Keratinocyte (primary cell): Measurements from ENCODE around the gene CACHD1. TPM values are rescaled to one million over a fixed set of nuclear protein-coding genes. Genes with fewer than 3 reads are reported as not detected.

Experiments used
- DNase-seq: peaks from one replicate; pipeline ENCODE4 v3.0.0-alpha.2; 2011; ENCODE audit warnings: low read depth, missing footprints, low spot score
- FAIRE-seq: peaks from 2 replicates; lab custom pipeline; 2011; peaks lifted over from hg19 to GRCh38; lab: Jason Lieb, UNC
- H2AFZ ChIP-seq: 2 replicates; pipeline ENCODE4 v1.6.0; 2012; ENCODE audit warnings: low read length, control low read depth, inconsistent platforms; ENCODE audit not compliant: control insufficient read depth
- H3K27ac ChIP-seq: 2 replicates; pipeline ENCODE4 v1.5.1; 2011; ENCODE audit warnings: low read length; ENCODE audit not compliant: control insufficient read depth, insufficient read depth
- H3K27me3 ChIP-seq: 3 replicates; pipeline ENCODE4 v1.6.0; 2011; ENCODE audit warnings: low read length; ENCODE audit not compliant: control insufficient read depth, insufficient read depth; ENCODE audit errors: extremely low read depth
- H3K36me3 ChIP-seq, 2 experiments: 2 replicates in 1 of 2; 3 replicates in 1 of 2; pipeline ENCODE4 v1.5.1; 2011; ENCODE audit warnings: low read length in 2 of 2, mild to moderate bottlenecking in 1 of 2; ENCODE audit not compliant: control insufficient read depth in 2 of 2, insufficient read depth in 2 of 2; ENCODE audit errors: extremely low read depth in 1 of 2
- H3K4me1 ChIP-seq: 3 replicates; pipeline ENCODE4 v1.5.1; 2011; ENCODE audit warnings: low read length; ENCODE audit not compliant: control insufficient read depth, insufficient read depth; ENCODE audit errors: extremely low read depth
- H3K4me2 ChIP-seq: 3 replicates; pipeline ENCODE4 v1.6.0; 2011; ENCODE audit warnings: low read depth, low read length; ENCODE audit not compliant: control insufficient read depth, insufficient read depth; ENCODE audit errors: extremely low read depth
- H3K4me3 ChIP-seq, 3 experiments: fragments of 200-600 bp in 1 of 3; sonication (generic) in 1 of 3; 2 replicates in 2 of 3; 3 replicates in 1 of 3; pipeline ENCODE4 v1.5.1; 2011 to 2016; ENCODE audit warnings: low read length in 3 of 3, mild to moderate bottlenecking in 3 of 3, control low read depth in 2 of 3, inconsistent platforms in 1 of 3, low read depth in 1 of 3, mixed read lengths in 1 of 3, mixed run types in 1 of 3, moderate library complexity in 1 of 3; ENCODE audit not compliant: control insufficient read depth in 2 of 3, insufficient read depth in 2 of 3; ENCODE audit errors: extremely low read depth in 1 of 3
- H3K79me2 ChIP-seq: 2 replicates; pipeline ENCODE4 v1.6.0; 2012; ENCODE audit warnings: low read length; ENCODE audit not compliant: control insufficient read depth, insufficient read depth
- H3K9ac ChIP-seq: 3 replicates; pipeline ENCODE4 v1.6.0; 2011; ENCODE audit warnings: low read length; ENCODE audit not compliant: control insufficient read depth, insufficient read depth; ENCODE audit errors: extremely low read depth
- H3K9me1 ChIP-seq: 3 replicates; pipeline ENCODE4 v1.6.0; 2011; ENCODE audit warnings: low read length; ENCODE audit not compliant: control insufficient read depth, insufficient read depth; ENCODE audit errors: extremely low read depth
- H3K9me3 ChIP-seq: 2 replicates; pipeline ENCODE4 v1.5.1; 2012; ENCODE audit warnings: low read depth, low read length; ENCODE audit not compliant: control insufficient read depth
- H4K20me1 ChIP-seq: 3 replicates; pipeline ENCODE4 v1.6.0; 2011; ENCODE audit warnings: low read length; ENCODE audit not compliant: control insufficient read depth, insufficient read depth; ENCODE audit errors: extremely low read depth
- CTCF ChIP-seq, 3 experiments: IDR thresholded peaks in 1 of 3; conservative IDR thresholded peaks in 1 of 3; optimal IDR thresholded peaks in 1 of 3; 2 replicates in 2 of 3; 3 replicates in 1 of 3; pipeline versions ENCODE3 to v1.5.1; 2011; ENCODE audit warnings: low read length in 3 of 3, mild to moderate bottlenecking in 3 of 3, moderate library complexity in 2 of 3, control low read depth in 1 of 3, inconsistent platforms in 1 of 3; ENCODE audit not compliant: insufficient read depth in 2 of 3; ENCODE audit errors: extremely low read depth in 1 of 3
- EZH2 ChIP-seq: IDR thresholded peaks from one replicate; pipeline ENCODE4 v1.6.1; 2012; ENCODE audit warnings: inconsistent platforms, mild to moderate bottlenecking, low read length, moderate library complexity
- dilution Hi-C: fragments of 300-500 bp; cut with MboI; formaldehyde crosslinking; loops from one replicate; pipeline ENCODE4 v1.7.0; 2020; ENCODE audit warnings: low sequenced_read_pairs; ENCODE audit not compliant: extremely low pct_ligation_motif_present
- polyA plus RNA-seq, 5 experiments: library from polyadenylated mRNA; depleted of rRNA in 3 of 5; stranded (reverse) in 3 of 5; stranded (forward) in 1 of 5; unstranded in 1 of 5; fragments of >200 nt; gene quantifications; 1 replicate in 1 of 5; 2 replicates in 3 of 5; 3 replicates in 1 of 5; pipeline versions ENCODE4 v1.2.1 to v1.2.3, GENCODE V29; 2011 to 2012; ENCODE audit warnings: missing spikeins in 2 of 5, low read depth in 1 of 5, low replicate concordance in 1 of 5

Gene CACHD1
- polyA plus RNA-seq, 1 donor (not counting 4 experiments of a cell fraction or from before 2014, with no cell fraction given) = 2.4 TPM

- H3K27ac ChIP-seq = no peak overlapping the region
- H3K4me3 ChIP-seq = no peak overlapping the region
- H3K4me1 ChIP-seq = no peaks in the 10 kb centered on the region
- no peak overlapping the region for H2AFZ ChIP-seq
- no peaks in the 10 kb centered on the region for H3K79me2 ChIP-seq
- FAIRE-seq (no peak), DNase-seq (no peak)
- H3K27me3 ChIP-seq = no peaks in the 10 kb centered on the region
- no peak overlapping the region for H3K9ac ChIP-seq
- no peaks in the 10 kb centered on the region for H3K36me3 ChIP-seq
- no peaks in the 10 kb centered on the region for H3K9me1 ChIP-seq
- TF ChIP-seq CTCF (optimal IDR thresholded peaks at IDR 0.05 in 1 of 3, IDR thresholded peaks at IDR 0.05 in 1 of 3, conservative IDR thresholded peaks at IDR 0.05 in 1 of 3; ENCODE audit: extremely low read depth in 1 of 3, insufficient read depth in 2 of 3, low read length in 3 of 3) (no peak), EZH2 (no peak)
- no peaks in the 10 kb centered on the region for H4K20me1 ChIP-seq
- dilution Hi-C loops = no loop called here
- no peaks in the 10 kb centered on the region for H3K9me3 ChIP-seq
- no peak overlapping the region for H3K4me2 ChIP-seq
These were observed 10.2 kb upstream of the CACHD1 start for GRCh38 chr1:64459743-64460142.

GRCh38 chr1:64466033-64466432 lies 3.9 kb upstream of the CACHD1 start:
- no peak overlapping the region for H3K4me3 ChIP-seq
- H3K36me3 ChIP-seq = no peaks in the 10 kb centered on the region
- H3K27ac ChIP-seq = no peak overlapping the region
- H3K9me3 ChIP-seq = no peaks in the 10 kb centered on the region
- H3K9ac ChIP-seq = no peak overlapping the region
- H3K4me1 ChIP-seq = peaks cover 7% of the 10 kb centered on the region
- FAIRE-seq (no peak), DNase-seq (no peak)
- H3K79me2 ChIP-seq = no peaks in the 10 kb centered on the region
- H2AFZ ChIP-seq = no peak overlapping the region
- no peak for TF ChIP-seq EZH2
- TF ChIP-seq CTCF (optimal IDR thresholded peaks at IDR 0.05 in 1 of 3, IDR thresholded peaks at IDR 0.05 in 1 of 3, conservative IDR thresholded peaks at IDR 0.05 in 1 of 3; ENCODE audit: extremely low read depth in 1 of 3, insufficient read depth in 2 of 3, low read length in 3 of 3) = no peak
- no peak overlapping the region for H3K4me2 ChIP-seq
- peaks cover 15% of the 10 kb centered on the region for H3K27me3 ChIP-seq
- no peaks in the 10 kb centered on the region for H3K9me1 ChIP-seq
- dilution Hi-C loops = no loop called here
- H4K20me1 ChIP-seq = no peaks in the 10 kb centered on the region
